ENCODE data around the gene NBPF1. TPM values are rescaled to one million over a fixed set of nuclear protein-coding genes. Genes with fewer than 3 reads are reported as not detected.
"Not testable (repeated sequence)": the region's sequence is repeated elsewhere in the genome, so short reads cannot be mapped to it uniquely, and the experiment has no call there.

Gene NBPF1
- total and polyA plus RNA-seq, 2 donors, result 5.1 to 7.2 TPM

GRCh38 chr1:16608838-16609560 is 4.4 kb downstream of the NBPF1 start:
- H3K4me1 ChIP-seq (ENCODE audit: control insufficient read depth in 2 of 2, insufficient read depth in 2 of 2, low read length in 2 of 2), result peaks cover 5 to 16% of the 10 kb centered on the region in 2 donors
- 95% methylated on average over 9 of the region's 9 CpGs for WGBS
- no peak overlapping the region for H3K27ac ChIP-seq (ENCODE audit: low read depth in 1 of 2, low read length in 1 of 2)
- H3K9me3 ChIP-seq (ENCODE audit: control insufficient read depth in 2 of 2, insufficient read depth in 1 of 2, low read length in 1 of 2), result peaks cover 2 to 5% of the 10 kb centered on the region in 2 donors
- H3K27me3 ChIP-seq (ENCODE audit: control insufficient read depth in 2 of 2, insufficient read depth in 1 of 2, low read length in 1 of 2), result peaks cover 16 to 30% of the 10 kb centered on the region in 2 donors
- H3K4me3 ChIP-seq (ENCODE audit: low read length in 2 of 2), result no peak overlapping the region
- DNase-seq (ENCODE audit: low read depth in 6 of 9, low spot score in 9 of 9), result no peak
- peaks cover 5% of the 10 kb centered on the region in 2 donors for H3K36me3 ChIP-seq (ENCODE audit: control insufficient read depth in 2 of 2, insufficient read depth in 2 of 2, low read length in 1 of 2)

GRCh38 chr1:16607853-16608815 is 5.2 kb downstream of the NBPF1 start:
- not testable (repeated sequence) for DNase-seq (ENCODE audit: low read depth in 6 of 9, low spot score in 9 of 9); H3K36me3 ChIP-seq (ENCODE audit: control insufficient read depth in 2 of 2, insufficient read depth in 2 of 2, low read length in 1 of 2); H3K4me1 ChIP-seq (ENCODE audit: control insufficient read depth in 2 of 2, insufficient read depth in 2 of 2, low read length in 2 of 2); H3K9me3 ChIP-seq (ENCODE audit: control insufficient read depth in 2 of 2, insufficient read depth in 1 of 2, low read length in 1 of 2); H3K4me3 ChIP-seq (ENCODE audit: low read length in 2 of 2); H3K27ac ChIP-seq (ENCODE audit: low read depth in 1 of 2, low read length in 1 of 2)
- 98% methylated on average over 10 of the region's 10 CpGs for WGBS
- H3K27me3 ChIP-seq (ENCODE audit: control insufficient read depth in 2 of 2, insufficient read depth in 1 of 2, low read length in 1 of 2), result peaks cover 10 to 22% of the 10 kb centered on the region in 2 donors

GRCh38 chr1:16607433-16607851 is 5.9 kb downstream of the NBPF1 start:
- peaks cover 0 to 4% of the 10 kb centered on the region in 2 donors for H3K4me1 ChIP-seq (ENCODE audit: control insufficient read depth in 2 of 2, insufficient read depth in 2 of 2, low read length in 2 of 2)
- H3K27ac ChIP-seq (ENCODE audit: low read depth in 1 of 2, low read length in 1 of 2), result no peak overlapping the region
- WGBS, result 98% methylated on average over 2 of the region's 2 CpGs
- H3K9me3 ChIP-seq (ENCODE audit: control insufficient read depth in 2 of 2, insufficient read depth in 1 of 2, low read length in 1 of 2), result no peaks in the 10 kb centered on the region
- no peak for DNase-seq (ENCODE audit: low read depth in 6 of 9, low spot score in 9 of 9)
- no peak overlapping the region for H3K4me3 ChIP-seq (ENCODE audit: low read length in 2 of 2)
- peaks cover 6 to 15% of the 10 kb centered on the region in 2 donors for H3K27me3 ChIP-seq (ENCODE audit: control insufficient read depth in 2 of 2, insufficient read depth in 1 of 2, low read length in 1 of 2)
- peaks cover 5% of the 10 kb centered on the region in 2 donors for H3K36me3 ChIP-seq (ENCODE audit: control insufficient read depth in 2 of 2, insufficient read depth in 2 of 2, low read length in 1 of 2)

GRCh38 chr1:16606666-16607432 is 6.5 kb downstream of the NBPF1 start:
- not testable (repeated sequence) for H3K27me3 ChIP-seq (ENCODE audit: control insufficient read depth in 2 of 2, insufficient read depth in 1 of 2, low read length in 1 of 2)
- WGBS, result 94% methylated on average over 5 of the region's 5 CpGs

GRCh38 chr1:16605532-16606505 is 7.5 kb downstream of the NBPF1 start:
- Histone ChIP-seq H3K9me3 (ENCODE audit: control insufficient read depth in 2 of 2, insufficient read depth in 1 of 2, low read length in 1 of 2) (no peaks in the 10 kb centered on the region), H3K4me1 (ENCODE audit: control insufficient read depth in 2 of 2, insufficient read depth in 2 of 2, low read length in 2 of 2) (no peaks in the 10 kb centered on the region), H3K27me3 (ENCODE audit: control insufficient read depth in 2 of 2, insufficient read depth in 1 of 2, low read length in 1 of 2) (peaks cover 0 to 2% of the 10 kb centered on the region in 2 donors), H3K4me3 (ENCODE audit: low read length in 2 of 2) (no peak overlapping the region), H3K36me3 (ENCODE audit: control insufficient read depth in 2 of 2, insufficient read depth in 2 of 2, low read length in 1 of 2) (peaks cover 5% of the 10 kb centered on the region in 2 donors), H3K27ac (ENCODE audit: low read depth in 1 of 2, low read length in 1 of 2) (no peak overlapping the region)
- DNase-seq (ENCODE audit: low read depth in 6 of 9, low spot score in 9 of 9), result no peak
- 91% methylated on average over 12 of the region's 12 CpGs for WGBS

More at GRCh38 chr1:16606666-16607432, 6.5 kb downstream of the NBPF1 start:
- not testable (repeated sequence) for H3K27ac ChIP-seq (ENCODE audit: low read depth in 1 of 2, low read length in 1 of 2); H3K36me3 ChIP-seq (ENCODE audit: control insufficient read depth in 2 of 2, insufficient read depth in 2 of 2, low read length in 1 of 2); H3K9me3 ChIP-seq (ENCODE audit: control insufficient read depth in 2 of 2, insufficient read depth in 1 of 2, low read length in 1 of 2); DNase-seq (ENCODE audit: low read depth in 6 of 9, low spot score in 9 of 9); H3K4me3 ChIP-seq (ENCODE audit: low read length in 2 of 2); H3K4me1 ChIP-seq (ENCODE audit: control insufficient read depth in 2 of 2, insufficient read depth in 2 of 2, low read length in 2 of 2)

- peaks cover 5% of the 10 kb centered on the region in 2 donors for H3K36me3 ChIP-seq (ENCODE audit: control insufficient read depth in 2 of 2, insufficient read depth in 2 of 2, low read length in 1 of 2)
- WGBS, result 95% methylated on average over 1 of the region's 1 CpG
- H3K4me3 ChIP-seq (ENCODE audit: low read length in 2 of 2), result no peak overlapping the region
- DNase-seq (ENCODE audit: low read depth in 6 of 9, low spot score in 9 of 9), result no peak
- no peaks in the 10 kb centered on the region for H3K9me3 ChIP-seq (ENCODE audit: control insufficient read depth in 2 of 2, insufficient read depth in 1 of 2, low read length in 1 of 2)
- peaks cover 0 to 2% of the 10 kb centered on the region in 2 donors for H3K27me3 ChIP-seq (ENCODE audit: control insufficient read depth in 2 of 2, insufficient read depth in 1 of 2, low read length in 1 of 2)
- no peak overlapping the region for H3K27ac ChIP-seq (ENCODE audit: low read depth in 1 of 2, low read length in 1 of 2)
- no peaks in the 10 kb centered on the region for H3K4me1 ChIP-seq (ENCODE audit: control insufficient read depth in 2 of 2, insufficient read depth in 2 of 2, low read length in 2 of 2)
Observed at GRCh38 chr1:16605213-16605525, 8.2 kb downstream of the NBPF1 start.

GRCh38 chr1:16604514-16605212 is 8.7 kb downstream of the NBPF1 start:
- H3K27ac ChIP-seq (ENCODE audit: low read depth in 1 of 2, low read length in 1 of 2); H3K27me3 ChIP-seq (ENCODE audit: control insufficient read depth in 2 of 2, insufficient read depth in 1 of 2, low read length in 1 of 2); H3K4me1 ChIP-seq (ENCODE audit: control insufficient read depth in 2 of 2, insufficient read depth in 2 of 2, low read length in 2 of 2); H3K4me3 ChIP-seq (ENCODE audit: low read length in 2 of 2); H3K36me3 ChIP-seq (ENCODE audit: control insufficient read depth in 2 of 2, insufficient read depth in 2 of 2, low read length in 1 of 2); DNase-seq (ENCODE audit: low read depth in 6 of 9, low spot score in 9 of 9); H3K9me3 ChIP-seq (ENCODE audit: control insufficient read depth in 2 of 2, insufficient read depth in 1 of 2, low read length in 1 of 2): not testable (repeated sequence)
- WGBS, result 97% methylated on average over 1 of the region's 2 CpGs

GRCh38 chr1:16603623-16604022 is 9.7 kb downstream of the NBPF1 start:
- not testable (repeated sequence) for H3K36me3 ChIP-seq (ENCODE audit: control insufficient read depth in 2 of 2, insufficient read depth in 2 of 2, low read length in 1 of 2); H3K4me1 ChIP-seq (ENCODE audit: control insufficient read depth in 2 of 2, insufficient read depth in 2 of 2, low read length in 2 of 2); DNase-seq (ENCODE audit: low read depth in 6 of 9, low spot score in 9 of 9); H3K9me3 ChIP-seq (ENCODE audit: control insufficient read depth in 2 of 2, insufficient read depth in 1 of 2, low read length in 1 of 2); H3K4me3 ChIP-seq (ENCODE audit: low read length in 2 of 2); H3K27me3 ChIP-seq (ENCODE audit: control insufficient read depth in 2 of 2, insufficient read depth in 1 of 2, low read length in 1 of 2); H3K27ac ChIP-seq (ENCODE audit: low read depth in 1 of 2, low read length in 1 of 2)
- WGBS, result 98% methylated on average over 2 of the region's 2 CpGs

Measured in thymus (tissue), 11 donors.